ENCODE results near the gene SERAC1.

DNA sequence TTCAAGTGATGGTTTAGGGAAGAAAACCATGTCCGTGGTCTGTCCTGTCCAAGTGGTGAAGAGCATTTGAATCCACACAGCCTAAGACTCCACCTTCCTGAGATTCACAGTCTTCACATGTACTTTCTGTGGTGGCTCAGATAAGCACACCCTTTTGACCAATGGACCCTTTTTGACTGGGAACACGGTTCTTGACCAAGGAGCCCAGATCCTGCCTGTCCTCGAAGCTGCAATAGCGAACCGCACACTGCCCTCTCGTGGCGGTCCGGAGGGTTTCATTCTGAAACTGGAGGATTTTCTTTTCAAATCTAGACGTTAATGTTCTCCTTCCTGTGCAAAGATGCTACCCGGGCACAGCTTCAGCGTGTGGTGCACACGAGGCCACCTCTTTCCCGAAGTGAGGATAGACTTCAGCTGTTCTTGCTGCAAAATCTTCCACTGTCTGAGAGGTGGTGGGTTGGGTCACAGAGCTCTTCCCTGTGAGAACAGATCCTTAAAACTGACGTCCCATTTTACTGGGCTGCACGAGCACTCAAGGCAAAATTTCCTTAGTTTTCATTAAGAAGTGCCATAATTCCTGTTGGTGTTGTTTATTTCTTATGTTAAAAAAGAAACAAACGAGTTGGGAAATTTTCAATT lies 95.9 kb downstream of the SERAC1 start:
- TF ChIP-seq, protein P1, sequence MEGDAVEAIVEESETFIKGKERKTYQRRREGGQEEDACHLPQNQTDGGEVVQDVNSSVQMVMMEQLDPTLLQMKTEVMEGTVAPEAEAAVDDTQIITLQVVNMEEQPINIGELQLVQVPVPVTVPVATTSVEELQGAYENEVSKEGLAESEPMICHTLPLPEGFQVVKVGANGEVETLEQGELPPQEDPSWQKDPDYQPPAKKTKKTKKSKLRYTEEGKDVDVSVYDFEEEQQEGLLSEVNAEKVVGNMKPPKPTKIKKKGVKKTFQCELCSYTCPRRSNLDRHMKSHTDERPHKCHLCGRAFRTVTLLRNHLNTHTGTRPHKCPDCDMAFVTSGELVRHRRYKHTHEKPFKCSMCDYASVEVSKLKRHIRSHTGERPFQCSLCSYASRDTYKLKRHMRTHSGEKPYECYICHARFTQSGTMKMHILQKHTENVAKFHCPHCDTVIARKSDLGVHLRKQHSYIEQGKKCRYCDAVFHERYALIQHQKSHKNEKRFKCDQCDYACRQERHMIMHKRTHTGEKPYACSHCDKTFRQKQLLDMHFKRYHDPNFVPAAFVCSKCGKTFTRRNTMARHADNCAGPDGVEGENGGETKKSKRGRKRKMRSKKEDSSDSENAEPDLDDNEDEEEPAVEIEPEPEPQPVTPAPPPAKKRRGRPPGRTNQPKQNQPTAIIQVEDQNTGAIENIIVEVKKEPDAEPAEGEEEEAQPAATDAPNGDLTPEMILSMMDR (IDR thresholded peaks at IDR 0.05) = peak; percentile 45 to 86 (median 79)
- no peak for TF ChIP-seq POLR2A (IDR thresholded peaks at IDR 0.05)
